HepG2 (cell line): ENCODE results near the gene RHBDF2. TPM values are rescaled to one million over a fixed set of nuclear protein-coding genes. Genes with fewer than 3 reads are reported as not detected.

Experiments
- ATAC-seq: fragments of 200-7000 bp; cut with Tn5 transposase; 3 replicates; pipeline ENCODE4 v1.9.1; 2020; ENCODE audit warnings: mild to moderate bottlenecking, moderate library complexity
- BruUV-seq: library from RNA; stranded (reverse); fragments of 400-500 nt; replicated peaks from 2 replicates; lab custom pipeline; 2021; lab: Mats Ljungman, UMichigan
- CTCF ChIA-PET: fragments of 300-600 bp; formaldehyde crosslinking; extraction: SDS; loops from one replicate; lab custom pipeline; 2021; ENCODE audit warnings: low total read pairs, inconsistent platforms, low intra/inter-chr PET ratio; lab: Yijun Ruan, JAX
- POLR2A ChIA-PET: fragments of 350-600 bp; sonication (Branson Sonifier 250); formaldehyde crosslinking; loops from one replicate; lab custom pipeline; 2020; ENCODE audit warnings: antibody characterized with exemption, inconsistent platforms; lab: Yijun Ruan, JAX
- DNase-seq: peaks from one replicate; pipeline ENCODE4 v3.0.0-alpha.2; 2015; ENCODE audit warnings: low spot score
- FAIRE-seq: peaks from 3 replicates; lab custom pipeline; 2011; peaks lifted over from hg19 to GRCh38; lab: Jason Lieb, UNC
- H2AFZ ChIP-seq: one replicate; pipeline ENCODE4 v1.6.1; 2011; ENCODE audit warnings: low read length, inconsistent platforms
- H3K27ac ChIP-seq: fragments of 300-600 bp; 3 replicates; pipeline ENCODE4 v1.8.0; 2011; ENCODE audit warnings: mixed run types, mild to moderate bottlenecking, mixed read lengths, low read length, inconsistent platforms; ENCODE audit not compliant: insufficient read depth; ENCODE audit errors: extremely low read length
- H3K27me3 ChIP-seq, 2 experiments: fragments of 200-600 bp in 1 of 2; 2 replicates in 1 of 2; 3 replicates in 1 of 2; pipeline versions ENCODE4 v1.6.0 to v1.8.0; 2011; ENCODE audit warnings: low read length in 2 of 2, mild to moderate bottlenecking in 2 of 2, moderate library complexity in 2 of 2, inconsistent platforms in 1 of 2; ENCODE audit not compliant: insufficient read depth in 2 of 2, control insufficient read depth in 1 of 2
- H3K36me3 ChIP-seq, 2 experiments: fragments of 200-600 bp in 1 of 2; replicated peaks in 1 of 2; 2 replicates in 1 of 2; 3 replicates in 1 of 2; pipeline versions ENCODE4 v1.5.1 to v1.8.0; 2011; ENCODE audit warnings: low read length in 2 of 2, inconsistent platforms in 1 of 2; ENCODE audit not compliant: insufficient read depth in 2 of 2, control insufficient read depth in 1 of 2
- H3K4me1 ChIP-seq: 2 replicates; pipeline ENCODE4 v1.5.1; 2012; ENCODE audit warnings: low read length, inconsistent platforms; ENCODE audit not compliant: insufficient read depth
- H3K4me2 ChIP-seq: 2 replicates; pipeline ENCODE4 v1.6.0; 2011; ENCODE audit warnings: low read depth, low read length, inconsistent platforms
- H3K4me3 ChIP-seq, 3 experiments: fragments of 200-600 bp in 1 of 3; sonication (generic), shearing (Covaris generic) in 1 of 3; replicated peaks in 1 of 3; 2 replicates each; pipeline ENCODE4 v1.5.1; 2011 to 2016; ENCODE audit warnings: low read length in 3 of 3, inconsistent platforms in 2 of 3, low read depth in 2 of 3, mild to moderate bottlenecking in 2 of 3, control low read depth in 1 of 3, mixed read lengths in 1 of 3; ENCODE audit not compliant: insufficient read depth in 1 of 3
- H3K79me2 ChIP-seq: one replicate; pipeline ENCODE4 v1.6.1; 2011; ENCODE audit warnings: low read length, inconsistent platforms; ENCODE audit not compliant: insufficient read depth
- H3K9ac ChIP-seq: 2 replicates; pipeline ENCODE4 v1.6.0; 2011; ENCODE audit warnings: mild to moderate bottlenecking, low read depth, low read length, inconsistent platforms; ENCODE audit not compliant: insufficient read depth
- H3K9me3 ChIP-seq: 2 replicates; pipeline ENCODE4 v1.5.1; 2012; ENCODE audit warnings: mild to moderate bottlenecking, low read length
- H4K20me1 ChIP-seq: 2 replicates; pipeline ENCODE4 v1.6.0; 2011; ENCODE audit warnings: inconsistent platforms, mild to moderate bottlenecking, low read length, moderate library complexity; ENCODE audit not compliant: insufficient read depth
- AKAP8 ChIP-seq: sonication (generic); formaldehyde crosslinking; IDR thresholded peaks from 2 replicates; pipeline ENCODE4 v1.5.1; 2020; ENCODE audit warnings: mild to moderate bottlenecking, missing genetic modification reagents
- ATF7 ChIP-seq, 2 experiments: fragments of 450-650 bp in 1 of 2; sonication (generic) in 1 of 2; formaldehyde crosslinking in 1 of 2; IDR thresholded peaks; 2 replicates each; pipeline versions ENCODE4 v1.4.0 to v1.6.1; 2016 to 2020; ENCODE audit warnings: antibody characterized with exemption in 1 of 2, mild to moderate bottlenecking in 1 of 2, missing genetic modification reagents in 1 of 2
- CSRNP2 ChIP-seq: sonication (generic); formaldehyde crosslinking; conservative IDR thresholded peaks from 2 replicates; pipeline ENCODE4 v1.8.0; 2022; ENCODE audit warnings: low read depth, missing genetic modification reagents
- DNMT3B ChIP-seq: conservative IDR thresholded peaks from 2 replicates; pipeline ENCODE4 v1.6.1; 2016; ENCODE audit warnings: missing biosample characterization, control low read depth
- FOXA1 ChIP-seq, 2 experiments: fragments of 450-650 bp in 1 of 2; sonication (generic) in 1 of 2; formaldehyde crosslinking in 1 of 2; IDR thresholded peaks; 2 replicates each; pipeline versions ENCODE4 v1.4.0 to v1.6.1; 2016 to 2020; ENCODE audit warnings: missing genetic modification reagents in 1 of 2
- GPBP1L1 ChIP-seq: sonication (generic); formaldehyde crosslinking; IDR thresholded peaks from 2 replicates; pipeline ENCODE4 v1.5.0; 2020; ENCODE audit warnings: mild to moderate bottlenecking, missing genetic modification reagents
- LCORL ChIP-seq, 2 experiments: fragments of 450-650 bp in 1 of 2; sonication (generic) in 1 of 2; formaldehyde crosslinking in 1 of 2; IDR thresholded peaks; 2 replicates each; pipeline versions ENCODE4 v1.5.0 to v1.6.1; 2017 to 2020; ENCODE audit warnings: antibody characterized with exemption in 1 of 2, missing genetic modification reagents in 1 of 2
- MAZ ChIP-seq, 2 experiments: sonication (generic) in 1 of 2; formaldehyde crosslinking in 1 of 2; IDR thresholded peaks; 2 replicates each; pipeline versions ENCODE4 v1.5.0 to v1.6.1; 2012 to 2020; ENCODE audit warnings: low read depth in 2 of 2, mild to moderate bottlenecking in 2 of 2, borderline replicate concordance in 1 of 2, improper control_type of control experiment in 1 of 2, low read length in 1 of 2, missing genetic modification reagents in 1 of 2, moderate library complexity in 1 of 2
- ONECUT2 ChIP-seq: sonication (generic); formaldehyde crosslinking; IDR thresholded peaks from 2 replicates; pipeline ENCODE4 v1.4.0; 2020; ENCODE audit warnings: missing genetic modification reagents
- PPARG ChIP-seq: conservative IDR thresholded peaks from 2 replicates; pipeline ENCODE4 v1.6.1; 2016; ENCODE audit warnings: missing biosample characterization, missing genetic modification reagents
- RFX3 ChIP-seq: IDR thresholded peaks from 2 replicates; pipeline ENCODE4 v1.6.1; 2016; ENCODE audit warnings: missing biosample characterization, missing genetic modification reagents
- SMARCE1 ChIP-seq: fragments of 450-650 bp; IDR thresholded peaks from 2 replicates; pipeline ENCODE4 v1.6.1; 2017; ENCODE audit warnings: borderline replicate concordance
- SMYD3 ChIP-seq: sonication (generic); formaldehyde crosslinking; IDR thresholded peaks from 2 replicates; pipeline ENCODE4 v1.8.1; 2023; ENCODE audit warnings: mild to moderate bottlenecking, missing genetic modification reagents
- ZNF326 ChIP-seq: sonication (generic); formaldehyde crosslinking; IDR thresholded peaks from 2 replicates; pipeline ENCODE4 v1.4.0; 2020; ENCODE audit warnings: missing genetic modification reagents, borderline replicate concordance
- ZNF362 ChIP-seq: sonication (generic); formaldehyde crosslinking; IDR thresholded peaks from 2 replicates; pipeline ENCODE4 v1.4.0; 2020; ENCODE audit warnings: missing genetic modification reagents, mild to moderate bottlenecking, borderline replicate concordance
- ZNF672 ChIP-seq: sonication (generic); formaldehyde crosslinking; IDR thresholded peaks from 2 replicates; pipeline ENCODE4 v1.8.1; 2022; ENCODE audit warnings: missing genetic modification reagents
- ZNF703 ChIP-seq: sonication (generic); formaldehyde crosslinking; IDR thresholded peaks from 2 replicates; pipeline ENCODE4 v1.5.1; 2020; ENCODE audit warnings: missing genetic modification reagents, mild to moderate bottlenecking, moderate library complexity, borderline replicate concordance
- ZNF841 ChIP-seq: sonication (generic); formaldehyde crosslinking; IDR thresholded peaks from 2 replicates; pipeline ENCODE4 v1.8.1; 2023; ENCODE audit warnings: missing genetic modification reagents, borderline replicate concordance
- WGBS: methylation state at CpG from one replicate; pipeline ENCODE4 v1.1.6; 2017; ENCODE audit warnings: low lambda C conversion rate; 5-methylcytosine and 5-hydroxymethylcytosine counted together
- in situ Hi-C: cut with HindIII; loops from 2 replicates; pipeline ENCODE4 v1.10.0; 2017; ENCODE audit warnings: low pct_unique_long_range_greater_than_20kb; ENCODE audit not compliant: extremely low pct_ligation_motif_present
- intact Hi-C: fragments of 100-400 bp; cut with micrococcal nuclease; formaldehyde crosslinking; loops from one replicate; pipeline ENCODE4 v1.10.0; 2022; ENCODE audit not compliant: unreplicated experiment
- polyA plus RNA-seq, 8 experiments: library from polyadenylated mRNA; depleted of rRNA in 3 of 8; stranded (reverse) in 7 of 8; unstranded in 1 of 8; fragments of >200 nt; fragmentation: Illumina TruSeq in 4 of 8; extraction: Trizol in 4 of 8; gene quantifications; 2 replicates each; pipeline versions ENCODE4 v1.2.1 to v1.2.3, GENCODE V29; 2011 to 2016; ENCODE audit warnings: low read depth in 4 of 8, missing spikeins in 1 of 8, mixed read lengths in 1 of 8; ENCODE audit not compliant: insufficient read depth in 1 of 8
- total RNA-seq, 5 experiments: library from RNA; depleted of rRNA; stranded (reverse); fragments of >200 nt; fragmentation: Illumina TruSeq; extraction: Trizol; gene quantifications; 2 replicates each; pipeline ENCODE4 v1.2.3, GENCODE V29; 2016; ENCODE audit warnings: low read depth in 1 of 5

Gene RHBDF2
- total and polyA plus RNA-seq, 2 of the 13 experiments (the other 11 are each of a cell fraction or from before 2014, with no cell fraction given): 7.8 to 24.2 TPM

- Histone ChIP-seq H3K9me3 (no peaks in the 10 kb centered on the region), H3K27ac (no peak overlapping the region), H3K4me1 (peaks cover 64% of the 10 kb centered on the region), H3K4me3 (peak overlapping the region in 2 of 3 experiments; percentile 66; a peak in 3 of 6 replicates), H3K36me3 (peaks cover 7% of the 10 kb centered on the region in 2 experiments; a peak in 4 of 5 replicates), H3K9ac (peak overlapping the region; percentile 63; the same call in 1 of the 2 replicates), H3K4me2 (peak overlapping the region; percentile 93), H3K27me3 (no peaks in the 10 kb centered on the region), H4K20me1 (peaks cover 7% of the 10 kb centered on the region; the same call in 1 of the 2 replicates), H3K79me2 (peaks cover 42% of the 10 kb centered on the region), H2AFZ (no peak overlapping the region)
- CTCF ChIA-PET: interaction anchor here (0.9 to 4.4 kb wide), 9 partner anchors 15 to 82 kb away, joined by 3 to 86 read pairs (median 6); partner anchors contain the start of gene ST6GALNAC2
- intact Hi-C loops (loop anchor here (1.0 kb wide), 1 partner anchor 24 kb away; no protein-coding TSS in a partner anchor), in situ Hi-C loops (no loop called here)
- no peak for DNase-seq
- peak; percentile 81 for FAIRE-seq
- no TSS peak for BruUV-seq
- no peak for ATAC-seq
- WGBS: 50% methylated on average over 2 of the region's 2 CpGs
- POLR2A ChIA-PET: interaction anchor here (0.8 to 4.4 kb wide), 8 partner anchors 9 to 66 kb away, joined by 3 to 40 read pairs (median 17); partner anchors contain the start of gene RHBDF2
- TF ChIP-seq ZNF362 (CRISPR knock-in tag) (no peak), ZNF326 (CRISPR knock-in tag) (no peak), FOXA1 (IDR thresholded peaks at IDR 0.05) (peak; percentile 41; the same call in 1 of the 2 replicates), FOXA1 (CRISPR knock-in tag; IDR thresholded peaks at IDR 0.05) (no peak), CSRNP2 (CRISPR knock-in tag) (peak; percentile 64; the same call in 1 of the 2 replicates), ZNF841 (CRISPR knock-in tag) (peak; percentile 44; the same call in 1 of the 2 replicates), AKAP8 (0 out of 2 replicates have a peak, but pooled peaks have one; percentile 11), GPBP1L1 (CRISPR knock-in tag) (no peak), PPARG (CRISPR knock-in tag) (no peak), ZNF672 (CRISPR knock-in tag) (peak; percentile 37; the same call in 1 of the 2 replicates), ZNF703 (no peak), SMARCE1 (no peak), DNMT3B (CRISPR knock-in tag) (no peak), ATF7 (IDR thresholded peaks at IDR 0.05) (peak; percentile 59), ATF7 (CRISPR knock-in tag; IDR thresholded peaks at IDR 0.05) (no peak), LCORL (IDR thresholded peaks at IDR 0.05) (peak; percentile 56; the same call in 1 of the 2 replicates), LCORL (CRISPR knock-in tag; IDR thresholded peaks at IDR 0.05) (no peak), RFX3 (CRISPR knock-in tag) (no peak), MAZ (IDR thresholded peaks at IDR 0.05; ENCODE audit: borderline replicate concordance, low read depth, low read length) (0 out of 2 replicates have a peak, but pooled peaks have one; percentile 9), MAZ (CRISPR knock-in tag; IDR thresholded peaks at IDR 0.05; ENCODE audit: low read depth) (0 out of 2 replicates have a peak, but pooled peaks have one; percentile 2), SMYD3 (CRISPR knock-in tag) (no peak), ONECUT2 (CRISPR knock-in tag) (no peak)
Measured at GRCh38 chr17:76547642-76548202, 46.5 kb upstream of the RHBDF2 start.
